T-helper 2 cell treated with Interferon-gamma antibody and Interleukin-4, amounts not matched to agents 100 ng/mL and 5 ng/mL, for 36 hours (primary cell): ENCODE results near the gene PAPSS2. TPM values are rescaled to one million over a fixed set of nuclear protein-coding genes. Genes with fewer than 3 reads are reported as not detected.

Experiments used
- intact Hi-C: fragments of 100-400 bp; cut with micrococcal nuclease; formaldehyde crosslinking; loops from one replicate; pipeline ENCODE4 v1.15.1; 2023
- total RNA-seq: library from RNA; stranded (reverse); gene quantifications from 2 replicates; pipeline ENCODE4 v1.2.3, GENCODE V29; 2022

Gene PAPSS2
- total RNA-seq, 1 donor from 2014 or later: 0.05 TPM

DNA sequence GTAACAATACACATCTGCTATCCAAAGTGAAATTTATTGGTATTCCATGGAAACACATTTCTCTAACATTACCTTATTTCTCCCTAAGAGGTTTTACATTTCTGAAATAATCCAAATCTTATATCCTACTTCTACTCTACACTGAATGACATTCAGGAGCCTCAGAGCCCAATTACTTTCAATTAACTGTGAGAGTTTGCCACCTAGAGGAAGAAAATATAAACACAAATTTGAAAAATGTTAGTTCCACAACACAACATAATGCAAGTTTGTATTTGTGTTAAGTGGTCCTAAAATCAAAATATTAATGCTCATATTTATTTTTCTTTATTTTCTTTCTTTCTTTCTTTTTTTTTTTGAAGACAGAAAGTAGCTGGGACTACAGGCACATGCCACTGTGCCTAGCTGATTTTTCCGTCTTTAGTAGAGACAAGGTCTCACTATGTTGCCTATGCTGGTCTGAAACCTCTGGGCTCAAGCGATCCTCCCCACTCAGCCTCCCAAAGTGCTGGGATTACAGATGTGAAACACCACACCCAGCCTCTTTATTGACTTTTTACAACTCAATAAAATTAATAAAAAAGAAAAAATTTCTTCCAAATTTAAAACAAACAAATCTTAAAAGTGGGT, 112.3 kb downstream of the PAPSS2 start:
- intact Hi-C loops: loop anchor here (1.0 to 2.0 kb wide), 2 partner anchors 116 to 237 kb away; no protein-coding TSS in a partner anchor

DNA sequence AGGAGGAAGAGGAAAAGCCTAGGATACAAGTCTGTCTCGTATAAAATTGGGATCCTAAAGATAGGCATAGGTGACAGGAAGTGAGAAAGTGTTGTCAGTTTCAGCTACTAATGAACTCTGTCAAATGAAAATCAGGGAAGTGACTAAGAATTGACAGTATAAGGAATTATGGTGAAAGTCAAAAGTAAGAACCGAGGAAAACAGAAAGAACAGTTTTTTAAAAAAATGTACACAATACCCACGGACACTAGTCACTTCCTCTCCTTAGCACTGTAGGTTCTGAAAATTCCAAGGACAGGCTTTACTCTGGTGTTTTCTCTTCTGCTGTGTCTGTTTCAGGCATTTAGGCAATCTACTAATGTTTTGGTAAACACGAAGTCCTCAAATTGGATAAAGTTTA, 116.1 kb downstream of the PAPSS2 start:
- intact Hi-C loops: no loop called here

DNA sequence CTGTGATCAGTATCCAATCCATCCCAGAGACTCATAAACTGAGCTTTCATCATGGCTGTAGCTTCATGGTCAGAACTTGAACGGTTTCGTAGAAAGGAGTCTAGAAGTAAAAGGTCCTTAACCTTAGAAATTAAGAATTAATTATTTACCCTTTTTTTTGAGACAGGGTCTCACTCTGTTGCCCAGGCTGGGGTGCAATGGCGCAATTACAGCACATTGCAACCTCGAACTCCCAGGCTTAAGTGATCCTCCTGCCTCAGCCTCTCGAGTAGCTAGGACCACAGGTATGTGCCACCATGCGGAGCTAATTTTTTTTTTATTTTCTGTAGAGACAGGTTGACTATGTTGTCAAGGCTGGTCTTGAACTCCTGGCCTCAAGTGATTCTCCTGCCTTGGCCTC, 116.7 kb downstream of the PAPSS2 start:
- intact Hi-C loops: no loop called here

DNA sequence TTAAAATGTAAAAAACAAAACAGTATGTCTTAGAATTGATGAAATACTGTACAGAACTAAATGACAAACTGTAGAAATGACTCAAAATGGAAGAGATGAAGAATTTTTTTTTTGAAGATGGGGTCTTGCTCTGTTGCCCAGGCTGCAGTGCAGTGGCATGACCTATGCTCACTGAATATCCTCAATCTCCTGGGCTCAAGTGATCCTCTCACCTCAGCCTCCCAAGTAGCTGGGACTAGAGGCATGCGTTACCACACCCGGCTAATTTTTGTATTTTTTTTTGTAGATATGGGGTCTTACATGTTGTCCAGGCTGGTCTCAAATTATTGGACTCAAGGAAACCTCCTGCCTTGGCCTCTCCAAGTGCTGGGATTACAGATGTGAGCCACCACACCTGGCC, 121.9 kb downstream of the PAPSS2 start:
- intact Hi-C loops: loop anchor here (5.0 kb wide), 1 partner anchor 36 kb away; the partner anchor contains the start of gene ATAD1

DNA sequence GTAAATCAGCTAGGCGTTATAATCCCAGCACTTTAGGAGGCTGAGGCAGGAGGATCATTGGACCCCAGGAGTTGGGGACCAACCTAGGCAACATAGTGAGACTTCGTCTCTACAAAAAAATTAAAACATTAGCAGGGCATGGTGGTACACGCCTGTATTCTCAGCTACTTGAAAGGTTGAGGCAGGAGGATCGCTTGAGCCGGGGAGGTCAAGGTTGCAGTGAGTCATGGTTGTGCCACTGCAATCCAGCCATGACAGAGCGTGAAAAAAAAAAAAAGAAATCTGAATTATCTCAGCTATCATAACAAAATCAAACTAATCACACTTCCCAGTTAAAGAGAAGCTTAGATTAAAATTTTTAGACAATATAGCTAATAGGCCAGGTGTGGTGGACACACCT, 123.0 kb downstream of the PAPSS2 start:
- intact Hi-C loops: loop anchor here (5.0 kb wide), 1 partner anchor 35 kb away; the partner anchor contains the start of gene ATAD1

DNA sequence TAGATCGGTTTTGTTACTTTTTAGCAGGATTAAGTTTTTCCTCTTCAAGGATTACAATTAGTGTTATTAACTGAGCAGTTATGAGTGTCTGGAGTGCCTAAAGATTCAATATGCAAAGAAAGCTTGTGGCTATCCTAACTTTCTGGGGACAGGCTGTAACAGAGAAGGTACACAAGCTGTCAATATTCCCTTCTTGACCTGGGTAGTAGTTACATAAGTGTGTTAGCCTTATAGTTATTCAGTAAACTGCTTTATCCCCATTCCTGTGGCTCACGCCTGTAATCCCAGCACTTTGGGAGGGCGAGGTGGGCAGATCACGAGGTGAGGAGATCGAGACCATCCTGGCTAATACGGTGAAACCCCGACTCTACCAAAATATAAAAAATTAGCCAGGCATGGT, 126.7 kb downstream of the PAPSS2 start:
- intact Hi-C loops: no loop called here

DNA sequence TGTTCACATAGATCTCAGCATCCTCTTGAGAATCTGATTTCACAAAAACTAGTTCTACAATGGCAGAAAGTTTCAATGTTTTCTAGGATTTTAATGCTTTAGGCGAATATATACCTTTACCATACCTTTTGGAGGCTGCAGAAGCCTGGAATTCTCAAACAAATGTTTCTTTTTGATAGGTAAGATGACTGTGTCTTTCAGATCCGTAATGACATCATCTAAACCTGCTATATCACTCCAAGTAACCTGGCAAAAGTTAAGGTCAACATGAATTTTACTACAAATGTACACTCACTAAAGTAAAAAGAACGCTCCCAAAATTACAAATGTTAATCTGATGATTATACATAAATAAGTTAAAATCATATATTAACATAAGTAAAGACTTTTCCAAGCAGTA, 130.5 kb downstream of the PAPSS2 start:
- intact Hi-C loops: no loop called here

DNA sequence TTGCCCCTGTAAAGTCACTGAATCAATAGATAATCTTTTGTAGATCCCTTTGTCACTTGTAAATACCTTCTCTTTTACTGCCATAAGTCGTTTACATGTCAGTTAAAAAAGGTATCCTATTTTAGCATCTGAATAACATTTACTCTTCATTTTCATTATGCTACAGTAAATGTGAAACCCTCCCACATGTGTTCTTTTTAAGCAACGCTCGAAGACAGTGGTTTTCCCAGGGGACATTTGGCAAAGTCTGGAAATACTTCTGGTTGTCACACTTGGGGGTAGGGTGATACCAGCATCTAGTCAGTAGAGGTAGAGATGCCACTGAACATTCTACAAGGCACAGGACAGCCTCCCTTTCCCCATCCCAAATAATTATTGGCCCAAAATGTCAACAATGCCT, 134.6 kb downstream of the PAPSS2 start:
- intact Hi-C loops: no loop called here

Other genes starting within 250 kb of the PAPSS2 start
- 8.0 and 10.0 TPM in 2 replicates for gene MINPP1, start 155.0 kb upstream of the PAPSS2 start, total RNA-seq
- 43.1 and 43.7 TPM in 2 replicates for gene ATAD1, start 158.3 kb downstream of the PAPSS2 start, total RNA-seq
- 0.66 and 0.86 TPM in 2 replicates for gene KLLN, start 203.7 kb downstream of the PAPSS2 start, total RNA-seq
- 86.1 and 94.5 TPM in 2 replicates for gene PTEN, start 203.7 kb downstream of the PAPSS2 start, total RNA-seq